Measurements from ENCODE around the gene CEMIP.

The CEMIP gene

DNA sequence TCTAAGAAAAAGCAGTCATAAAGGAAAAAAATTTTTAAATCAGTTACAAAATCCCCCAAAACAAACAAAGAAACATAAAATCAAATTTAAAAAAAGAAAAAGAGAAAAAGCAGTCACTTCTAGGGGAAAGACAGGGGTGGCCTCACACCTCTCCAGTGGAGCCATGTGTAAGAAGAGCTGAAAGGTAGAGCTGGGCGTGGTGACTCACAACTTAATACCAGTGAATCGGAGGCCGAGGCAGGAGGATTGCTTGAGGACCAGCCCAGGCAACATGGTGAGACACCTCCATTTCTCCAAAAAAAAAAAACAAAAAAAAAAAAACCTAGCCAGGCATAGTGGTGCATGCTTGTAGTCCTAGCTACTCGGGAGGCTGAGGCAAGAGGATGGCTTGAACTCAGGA is 195.7 kb downstream of the CEMIP start (continued):
- TF ChIP-seq, protein P1, sequence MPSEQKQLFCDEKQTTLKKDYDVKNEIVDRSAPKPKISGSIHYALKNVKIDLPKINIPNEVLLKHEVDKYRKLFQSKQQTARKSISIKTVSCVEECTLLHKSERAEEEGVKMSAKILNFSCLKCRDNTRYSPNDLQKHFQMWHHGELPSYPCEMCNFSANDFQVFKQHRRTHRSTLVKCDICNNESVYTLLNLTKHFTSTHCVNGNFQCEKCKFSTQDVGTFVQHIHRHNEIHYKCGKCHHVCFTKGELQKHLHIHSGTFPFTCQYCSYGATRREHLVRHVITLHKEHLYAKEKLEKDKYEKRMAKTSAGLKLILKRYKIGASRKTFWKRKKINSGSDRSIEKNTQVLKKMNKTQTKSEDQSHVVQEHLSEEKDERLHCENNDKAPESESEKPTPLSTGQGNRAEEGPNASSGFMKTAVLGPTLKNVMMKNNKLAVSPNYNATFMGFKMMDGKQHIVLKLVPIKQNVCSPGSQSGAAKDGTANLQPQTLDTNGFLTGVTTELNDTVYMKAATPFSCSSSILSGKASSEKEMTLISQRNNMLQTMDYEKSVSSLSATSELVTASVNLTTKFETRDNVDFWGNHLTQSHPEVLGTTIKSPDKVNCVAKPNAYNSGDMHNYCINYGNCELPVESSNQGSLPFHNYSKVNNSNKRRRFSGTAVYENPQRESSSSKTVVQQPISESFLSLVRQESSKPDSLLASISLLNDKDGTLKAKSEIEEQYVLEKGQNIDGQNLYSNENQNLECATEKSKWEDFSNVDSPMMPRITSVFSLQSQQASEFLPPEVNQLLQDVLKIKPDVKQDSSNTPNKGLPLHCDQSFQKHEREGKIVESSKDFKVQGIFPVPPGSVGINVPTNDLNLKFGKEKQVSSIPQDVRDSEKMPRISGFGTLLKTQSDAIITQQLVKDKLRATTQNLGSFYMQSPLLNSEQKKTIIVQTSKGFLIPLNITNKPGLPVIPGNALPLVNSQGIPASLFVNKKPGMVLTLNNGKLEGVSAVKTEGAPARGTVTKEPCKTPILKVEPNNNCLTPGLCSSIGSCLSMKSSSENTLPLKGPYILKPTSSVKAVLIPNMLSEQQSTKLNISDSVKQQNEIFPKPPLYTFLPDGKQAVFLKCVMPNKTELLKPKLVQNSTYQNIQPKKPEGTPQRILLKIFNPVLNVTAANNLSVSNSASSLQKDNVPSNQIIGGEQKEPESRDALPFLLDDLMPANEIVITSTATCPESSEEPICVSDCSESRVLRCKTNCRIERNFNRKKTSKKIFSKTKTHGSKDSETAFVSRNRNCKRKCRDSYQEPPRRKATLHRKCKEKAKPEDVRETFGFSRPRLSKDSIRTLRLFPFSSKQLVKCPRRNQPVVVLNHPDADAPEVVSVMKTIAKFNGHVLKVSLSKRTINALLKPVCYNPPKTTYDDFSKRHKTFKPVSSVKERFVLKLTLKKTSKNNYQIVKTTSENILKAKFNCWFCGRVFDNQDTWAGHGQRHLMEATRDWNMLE (tag by site-specific recombination; conservative IDR thresholded peaks at IDR 0.05; ENCODE audit: low read depth): no peak
- no peak for TF ChIP-seq KLF1 (tag by site-specific recombination; IDR thresholded peaks at IDR 0.05)
- TF ChIP-seq, protein P2, sequence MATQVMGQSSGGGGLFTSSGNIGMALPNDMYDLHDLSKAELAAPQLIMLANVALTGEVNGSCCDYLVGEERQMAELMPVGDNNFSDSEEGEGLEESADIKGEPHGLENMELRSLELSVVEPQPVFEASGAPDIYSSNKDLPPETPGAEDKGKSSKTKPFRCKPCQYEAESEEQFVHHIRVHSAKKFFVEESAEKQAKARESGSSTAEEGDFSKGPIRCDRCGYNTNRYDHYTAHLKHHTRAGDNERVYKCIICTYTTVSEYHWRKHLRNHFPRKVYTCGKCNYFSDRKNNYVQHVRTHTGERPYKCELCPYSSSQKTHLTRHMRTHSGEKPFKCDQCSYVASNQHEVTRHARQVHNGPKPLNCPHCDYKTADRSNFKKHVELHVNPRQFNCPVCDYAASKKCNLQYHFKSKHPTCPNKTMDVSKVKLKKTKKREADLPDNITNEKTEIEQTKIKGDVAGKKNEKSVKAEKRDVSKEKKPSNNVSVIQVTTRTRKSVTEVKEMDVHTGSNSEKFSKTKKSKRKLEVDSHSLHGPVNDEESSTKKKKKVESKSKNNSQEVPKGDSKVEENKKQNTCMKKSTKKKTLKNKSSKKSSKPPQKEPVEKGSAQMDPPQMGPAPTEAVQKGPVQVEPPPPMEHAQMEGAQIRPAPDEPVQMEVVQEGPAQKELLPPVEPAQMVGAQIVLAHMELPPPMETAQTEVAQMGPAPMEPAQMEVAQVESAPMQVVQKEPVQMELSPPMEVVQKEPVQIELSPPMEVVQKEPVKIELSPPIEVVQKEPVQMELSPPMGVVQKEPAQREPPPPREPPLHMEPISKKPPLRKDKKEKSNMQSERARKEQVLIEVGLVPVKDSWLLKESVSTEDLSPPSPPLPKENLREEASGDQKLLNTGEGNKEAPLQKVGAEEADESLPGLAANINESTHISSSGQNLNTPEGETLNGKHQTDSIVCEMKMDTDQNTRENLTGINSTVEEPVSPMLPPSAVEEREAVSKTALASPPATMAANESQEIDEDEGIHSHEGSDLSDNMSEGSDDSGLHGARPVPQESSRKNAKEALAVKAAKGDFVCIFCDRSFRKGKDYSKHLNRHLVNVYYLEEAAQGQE (tag by site-specific recombination; IDR thresholded peaks at IDR 0.05): no peak
- no peak for TF ChIP-seq KLF9 (tag by site-specific recombination; IDR thresholded peaks at IDR 0.05; ENCODE audit: low read depth)

DNA sequence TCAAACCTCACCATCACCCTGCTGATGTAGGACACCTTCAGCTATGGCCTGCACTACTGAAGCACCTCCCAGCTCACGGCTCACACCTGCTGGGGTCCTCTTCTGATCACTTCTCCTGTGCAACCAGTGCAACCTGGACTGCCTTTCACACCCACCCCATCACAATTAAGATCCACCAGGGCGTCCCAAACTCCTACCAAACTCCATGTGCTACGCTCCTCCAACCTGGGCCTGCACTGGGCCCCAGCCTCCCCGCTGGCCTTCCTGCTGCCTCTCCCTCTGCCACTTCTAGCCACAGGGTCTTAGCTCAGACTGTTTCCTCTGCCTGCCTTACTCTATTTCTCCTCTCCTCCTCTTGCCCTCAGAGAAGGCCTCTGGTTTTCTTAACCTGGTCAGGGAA is 197.7 kb downstream of the CEMIP start:
- Histone ChIP-seq H3K4me3 (ENCODE audit: low read depth, low read length) (no peak overlapping the region), H3K4me1 (ENCODE audit: control insufficient read depth, insufficient read depth, low read length) (peaks cover 14% of the 10 kb centered on the region), H3K36me3 (ENCODE audit: control insufficient read depth in 2 of 2, insufficient read depth in 1 of 2, low read length in 2 of 2) (peaks cover 5 to 16% of the 10 kb centered on the region in 2 experiments; a peak in 2 of 3 replicates), H3K27ac (ENCODE audit: extremely low read depth, low read depth, low read length) (no peak overlapping the region), H3K9me3 (ENCODE audit: control insufficient read depth, insufficient read depth, low read depth, low read length) (no peaks in the 10 kb centered on the region)
- CTCF ChIA-PET: interaction anchor here (0.5 to 4.9 kb wide), 35 partner anchors 9 to 1609 kb away, joined by 3 to 162 read pairs (median 4); no protein-coding TSS in a partner anchor
- POLR2A ChIA-PET: no interaction called here
- TF ChIP-seq, protein P3, sequence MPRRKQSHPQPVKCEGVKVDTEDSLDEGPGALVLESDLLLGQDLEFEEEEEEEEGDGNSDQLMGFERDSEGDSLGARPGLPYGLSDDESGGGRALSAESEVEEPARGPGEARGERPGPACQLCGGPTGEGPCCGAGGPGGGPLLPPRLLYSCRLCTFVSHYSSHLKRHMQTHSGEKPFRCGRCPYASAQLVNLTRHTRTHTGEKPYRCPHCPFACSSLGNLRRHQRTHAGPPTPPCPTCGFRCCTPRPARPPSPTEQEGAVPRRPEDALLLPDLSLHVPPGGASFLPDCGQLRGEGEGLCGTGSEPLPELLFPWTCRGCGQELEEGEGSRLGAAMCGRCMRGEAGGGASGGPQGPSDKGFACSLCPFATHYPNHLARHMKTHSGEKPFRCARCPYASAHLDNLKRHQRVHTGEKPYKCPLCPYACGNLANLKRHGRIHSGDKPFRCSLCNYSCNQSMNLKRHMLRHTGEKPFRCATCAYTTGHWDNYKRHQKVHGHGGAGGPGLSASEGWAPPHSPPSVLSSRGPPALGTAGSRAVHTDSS (tag by site-specific recombination; IDR thresholded peaks at IDR 0.05): no peak
- no peak for TF ChIP-seq PRDM1 (tag by site-specific recombination; IDR thresholded peaks at IDR 0.05)
- TF ChIP-seq ZNF777 (tag by site-specific recombination; IDR thresholded peaks at IDR 0.05; ENCODE audit: borderline replicate concordance): no peak

DNA sequence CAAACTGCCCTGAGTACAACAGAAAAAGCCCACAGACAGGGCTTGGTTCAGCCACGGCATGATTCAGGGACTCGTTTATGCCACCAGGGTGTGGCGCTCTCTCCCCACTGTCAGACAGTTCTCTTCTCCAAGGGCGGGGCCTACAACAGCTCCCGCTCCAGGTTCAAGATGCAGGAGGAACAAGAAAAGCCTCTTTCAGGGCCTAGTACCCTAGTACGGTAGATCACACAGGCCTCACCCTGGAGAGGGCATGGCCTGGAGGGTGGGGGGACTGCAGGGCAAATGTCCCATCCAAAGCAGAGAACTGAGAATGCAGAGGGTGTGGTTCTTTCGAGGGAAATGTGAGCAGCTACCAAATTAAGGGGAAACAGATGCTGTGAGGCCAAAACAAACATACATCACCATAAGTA is 198.5 kb downstream of the CEMIP start:
- no peak overlapping the region for H3K4me3 ChIP-seq (ENCODE audit: low read depth, low read length)
- H3K4me1 ChIP-seq (ENCODE audit: control insufficient read depth, insufficient read depth, low read length): peaks cover 14% of the 10 kb centered on the region
- H3K36me3 ChIP-seq (ENCODE audit: control insufficient read depth in 2 of 2, insufficient read depth in 1 of 2, low read length in 2 of 2): peaks cover 8 to 19% of the 10 kb centered on the region in 2 experiments; a peak in 2 of 3 replicates
- ChIA-PET CTCF (interaction anchor here (0.5 to 4.9 kb wide), 44 partner anchors 9 to 1608 kb away, joined by 3 to 162 read pairs (median 4); no protein-coding TSS in a partner anchor), POLR2A (interaction anchor here (0.9 to 1.0 kb wide), 2 partner anchors 9 to 288 kb away, joined by 3 to 5 read pairs; no protein-coding TSS in a partner anchor)
- H3K9me3 ChIP-seq (ENCODE audit: control insufficient read depth, insufficient read depth, low read depth, low read length): no peaks in the 10 kb centered on the region
- H3K27ac ChIP-seq (ENCODE audit: extremely low read depth, low read depth, low read length): no peak overlapping the region
- TF ChIP-seq, protein P4, sequence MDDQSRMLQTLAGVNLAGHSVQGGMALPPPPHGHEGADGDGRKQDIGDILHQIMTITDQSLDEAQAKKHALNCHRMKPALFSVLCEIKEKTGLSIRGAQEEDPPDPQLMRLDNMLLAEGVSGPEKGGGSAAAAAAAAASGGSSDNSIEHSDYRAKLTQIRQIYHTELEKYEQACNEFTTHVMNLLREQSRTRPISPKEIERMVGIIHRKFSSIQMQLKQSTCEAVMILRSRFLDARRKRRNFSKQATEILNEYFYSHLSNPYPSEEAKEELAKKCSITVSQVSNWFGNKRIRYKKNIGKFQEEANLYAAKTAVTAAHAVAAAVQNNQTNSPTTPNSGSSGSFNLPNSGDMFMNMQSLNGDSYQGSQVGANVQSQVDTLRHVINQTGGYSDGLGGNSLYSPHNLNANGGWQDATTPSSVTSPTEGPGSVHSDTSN (CRISPR knock-in tag; IDR thresholded peaks at IDR 0.05): no peak
- TF ChIP-seq SP7 (tag by site-specific recombination; IDR thresholded peaks at IDR 0.05) (0 out of 2 replicates have a peak, but pooled peaks have one; percentile 17), OSR2 (tag by site-specific recombination; IDR thresholded peaks at IDR 0.05) (peak; percentile 50), ZNF654 (tag by site-specific recombination; IDR thresholded peaks at IDR 0.05; ENCODE audit: low read depth) (peak; percentile 75), ZBTB17 (tag by site-specific recombination; IDR thresholded peaks at IDR 0.05) (0 out of 2 replicates have a peak, but pooled peaks have one; percentile 34)
- TF ChIP-seq, protein P5, sequence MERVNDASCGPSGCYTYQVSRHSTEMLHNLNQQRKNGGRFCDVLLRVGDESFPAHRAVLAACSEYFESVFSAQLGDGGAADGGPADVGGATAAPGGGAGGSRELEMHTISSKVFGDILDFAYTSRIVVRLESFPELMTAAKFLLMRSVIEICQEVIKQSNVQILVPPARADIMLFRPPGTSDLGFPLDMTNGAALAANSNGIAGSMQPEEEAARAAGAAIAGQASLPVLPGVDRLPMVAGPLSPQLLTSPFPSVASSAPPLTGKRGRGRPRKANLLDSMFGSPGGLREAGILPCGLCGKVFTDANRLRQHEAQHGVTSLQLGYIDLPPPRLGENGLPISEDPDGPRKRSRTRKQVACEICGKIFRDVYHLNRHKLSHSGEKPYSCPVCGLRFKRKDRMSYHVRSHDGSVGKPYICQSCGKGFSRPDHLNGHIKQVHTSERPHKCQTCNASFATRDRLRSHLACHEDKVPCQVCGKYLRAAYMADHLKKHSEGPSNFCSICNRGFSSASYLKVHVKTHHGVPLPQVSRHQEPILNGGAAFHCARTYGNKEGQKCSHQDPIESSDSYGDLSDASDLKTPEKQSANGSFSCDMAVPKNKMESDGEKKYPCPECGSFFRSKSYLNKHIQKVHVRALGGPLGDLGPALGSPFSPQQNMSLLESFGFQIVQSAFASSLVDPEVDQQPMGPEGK (tag by site-specific recombination; IDR thresholded peaks at IDR 0.05): peak; percentile 76
- TF ChIP-seq, protein P6, sequence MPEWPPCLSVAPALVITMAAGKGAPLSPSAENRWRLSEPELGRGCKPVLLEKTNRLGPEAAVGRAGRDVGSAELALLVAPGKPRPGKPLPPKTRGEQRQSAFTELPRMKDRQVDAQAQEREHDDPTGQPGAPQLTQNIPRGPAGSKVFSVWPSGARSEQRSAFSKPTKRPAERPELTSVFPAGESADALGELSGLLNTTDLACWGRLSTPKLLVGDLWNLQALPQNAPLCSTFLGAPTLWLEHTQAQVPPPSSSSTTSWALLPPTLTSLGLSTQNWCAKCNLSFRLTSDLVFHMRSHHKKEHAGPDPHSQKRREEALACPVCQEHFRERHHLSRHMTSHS (tag by site-specific recombination; IDR thresholded peaks at IDR 0.05): no peak
- TF ChIP-seq, protein P7, sequence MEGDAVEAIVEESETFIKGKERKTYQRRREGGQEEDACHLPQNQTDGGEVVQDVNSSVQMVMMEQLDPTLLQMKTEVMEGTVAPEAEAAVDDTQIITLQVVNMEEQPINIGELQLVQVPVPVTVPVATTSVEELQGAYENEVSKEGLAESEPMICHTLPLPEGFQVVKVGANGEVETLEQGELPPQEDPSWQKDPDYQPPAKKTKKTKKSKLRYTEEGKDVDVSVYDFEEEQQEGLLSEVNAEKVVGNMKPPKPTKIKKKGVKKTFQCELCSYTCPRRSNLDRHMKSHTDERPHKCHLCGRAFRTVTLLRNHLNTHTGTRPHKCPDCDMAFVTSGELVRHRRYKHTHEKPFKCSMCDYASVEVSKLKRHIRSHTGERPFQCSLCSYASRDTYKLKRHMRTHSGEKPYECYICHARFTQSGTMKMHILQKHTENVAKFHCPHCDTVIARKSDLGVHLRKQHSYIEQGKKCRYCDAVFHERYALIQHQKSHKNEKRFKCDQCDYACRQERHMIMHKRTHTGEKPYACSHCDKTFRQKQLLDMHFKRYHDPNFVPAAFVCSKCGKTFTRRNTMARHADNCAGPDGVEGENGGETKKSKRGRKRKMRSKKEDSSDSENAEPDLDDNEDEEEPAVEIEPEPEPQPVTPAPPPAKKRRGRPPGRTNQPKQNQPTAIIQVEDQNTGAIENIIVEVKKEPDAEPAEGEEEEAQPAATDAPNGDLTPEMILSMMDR (tag by site-specific recombination; IDR thresholded peaks at IDR 0.05): peak; percentile 81

Measured in HEK293 (cell line).